Choroid plexus epithelial cell (primary cell): ENCODE results near the gene CELF4.

Experiments used
- DNase-seq: peaks from one replicate; pipeline ENCODE4 v3.0.0-alpha.2; 2010; ENCODE audit warnings: low read depth
- H3K4me3 ChIP-seq: 2 replicates; pipeline ENCODE4 v1.5.1; 2011; ENCODE audit warnings: low read depth, mild to moderate bottlenecking, control low read depth, low read length, moderate library complexity
- TF ChIP-seq, protein P1 (sequence below): conservative IDR thresholded peaks from 2 replicates; pipeline ENCODE4 v1.5.1; 2011; ENCODE audit warnings: low read depth, mild to moderate bottlenecking, control low read depth, inconsistent platforms, low read length, moderate library complexity

The CELF4 gene

DNA sequence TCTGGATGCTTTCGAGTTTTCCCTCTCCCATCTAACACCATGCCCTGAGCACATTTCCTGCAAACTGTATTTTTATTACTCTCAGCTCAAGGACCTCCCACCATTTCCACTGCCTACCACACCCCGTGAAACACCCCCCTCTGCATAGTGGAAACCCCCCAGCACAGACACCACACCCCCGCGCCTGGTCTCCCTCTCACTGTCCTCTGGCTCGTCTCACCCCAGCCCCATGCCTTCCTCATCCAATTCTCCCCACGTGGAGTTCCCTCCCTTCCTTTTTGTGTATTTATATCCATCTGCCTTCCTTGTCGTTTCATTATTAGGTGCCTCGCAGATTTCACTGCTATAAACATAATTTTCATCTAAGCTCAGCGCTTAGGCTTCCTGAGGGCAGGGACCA, 307.5 kb downstream of the CELF4 start:
- DNase-seq, result no peak
- H3K4me3 ChIP-seq, result no peak overlapping the region
- TF ChIP-seq, protein P1, sequence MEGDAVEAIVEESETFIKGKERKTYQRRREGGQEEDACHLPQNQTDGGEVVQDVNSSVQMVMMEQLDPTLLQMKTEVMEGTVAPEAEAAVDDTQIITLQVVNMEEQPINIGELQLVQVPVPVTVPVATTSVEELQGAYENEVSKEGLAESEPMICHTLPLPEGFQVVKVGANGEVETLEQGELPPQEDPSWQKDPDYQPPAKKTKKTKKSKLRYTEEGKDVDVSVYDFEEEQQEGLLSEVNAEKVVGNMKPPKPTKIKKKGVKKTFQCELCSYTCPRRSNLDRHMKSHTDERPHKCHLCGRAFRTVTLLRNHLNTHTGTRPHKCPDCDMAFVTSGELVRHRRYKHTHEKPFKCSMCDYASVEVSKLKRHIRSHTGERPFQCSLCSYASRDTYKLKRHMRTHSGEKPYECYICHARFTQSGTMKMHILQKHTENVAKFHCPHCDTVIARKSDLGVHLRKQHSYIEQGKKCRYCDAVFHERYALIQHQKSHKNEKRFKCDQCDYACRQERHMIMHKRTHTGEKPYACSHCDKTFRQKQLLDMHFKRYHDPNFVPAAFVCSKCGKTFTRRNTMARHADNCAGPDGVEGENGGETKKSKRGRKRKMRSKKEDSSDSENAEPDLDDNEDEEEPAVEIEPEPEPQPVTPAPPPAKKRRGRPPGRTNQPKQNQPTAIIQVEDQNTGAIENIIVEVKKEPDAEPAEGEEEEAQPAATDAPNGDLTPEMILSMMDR, result no peak

DNA sequence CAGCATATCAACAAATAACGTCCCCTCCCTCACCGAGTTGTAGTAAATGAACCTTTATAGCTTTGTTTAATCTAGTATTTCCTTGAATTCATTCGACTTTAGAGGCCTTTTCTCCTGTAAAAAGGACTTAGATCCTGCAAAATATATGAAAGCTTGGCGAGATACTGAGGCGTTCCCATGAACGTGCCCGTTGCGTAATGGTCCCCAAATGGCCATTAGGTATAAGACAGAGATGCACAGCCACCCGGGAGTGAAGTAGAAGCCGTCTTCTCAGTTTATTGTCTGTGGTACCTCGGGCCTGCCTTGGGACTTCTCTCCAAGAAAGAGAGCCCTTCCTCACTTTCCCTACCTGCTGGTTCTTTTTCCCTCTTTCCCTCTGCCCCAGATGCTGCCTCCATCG, 310.6 kb downstream of the CELF4 start:
- TF ChIP-seq, protein P1, result no peak
- no peak for DNase-seq
- H3K4me3 ChIP-seq, result no peak overlapping the region

DNA sequence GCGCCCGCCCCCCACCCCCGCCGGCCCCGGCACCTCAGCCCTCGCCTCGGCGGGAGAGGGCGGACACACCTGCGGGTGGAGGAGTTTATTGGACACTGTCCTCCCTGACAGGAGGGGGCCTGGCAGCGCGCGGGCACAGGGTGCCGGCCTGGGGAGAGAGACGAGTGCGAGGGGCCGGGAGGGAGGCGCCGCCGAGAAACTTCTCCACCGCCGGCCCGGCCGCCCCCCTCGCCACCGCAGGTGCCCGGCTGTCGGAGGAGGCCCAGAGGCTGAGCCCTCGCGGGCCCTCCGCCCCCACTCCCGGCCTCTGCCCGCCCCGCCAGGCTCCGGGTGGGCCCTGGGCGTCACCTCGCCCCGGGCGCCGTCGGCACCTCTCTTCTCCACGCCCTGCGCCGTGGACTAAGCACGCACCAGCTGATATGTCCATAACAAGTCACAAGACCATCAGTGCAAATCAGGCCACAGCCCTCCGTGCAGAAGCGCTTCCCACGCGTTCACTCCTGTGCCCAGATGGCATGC, 311.3 kb downstream of the CELF4 start:
- DNase-seq, result no peak
- TF ChIP-seq, protein P1, result no peak
- no peak overlapping the region for H3K4me3 ChIP-seq

DNA sequence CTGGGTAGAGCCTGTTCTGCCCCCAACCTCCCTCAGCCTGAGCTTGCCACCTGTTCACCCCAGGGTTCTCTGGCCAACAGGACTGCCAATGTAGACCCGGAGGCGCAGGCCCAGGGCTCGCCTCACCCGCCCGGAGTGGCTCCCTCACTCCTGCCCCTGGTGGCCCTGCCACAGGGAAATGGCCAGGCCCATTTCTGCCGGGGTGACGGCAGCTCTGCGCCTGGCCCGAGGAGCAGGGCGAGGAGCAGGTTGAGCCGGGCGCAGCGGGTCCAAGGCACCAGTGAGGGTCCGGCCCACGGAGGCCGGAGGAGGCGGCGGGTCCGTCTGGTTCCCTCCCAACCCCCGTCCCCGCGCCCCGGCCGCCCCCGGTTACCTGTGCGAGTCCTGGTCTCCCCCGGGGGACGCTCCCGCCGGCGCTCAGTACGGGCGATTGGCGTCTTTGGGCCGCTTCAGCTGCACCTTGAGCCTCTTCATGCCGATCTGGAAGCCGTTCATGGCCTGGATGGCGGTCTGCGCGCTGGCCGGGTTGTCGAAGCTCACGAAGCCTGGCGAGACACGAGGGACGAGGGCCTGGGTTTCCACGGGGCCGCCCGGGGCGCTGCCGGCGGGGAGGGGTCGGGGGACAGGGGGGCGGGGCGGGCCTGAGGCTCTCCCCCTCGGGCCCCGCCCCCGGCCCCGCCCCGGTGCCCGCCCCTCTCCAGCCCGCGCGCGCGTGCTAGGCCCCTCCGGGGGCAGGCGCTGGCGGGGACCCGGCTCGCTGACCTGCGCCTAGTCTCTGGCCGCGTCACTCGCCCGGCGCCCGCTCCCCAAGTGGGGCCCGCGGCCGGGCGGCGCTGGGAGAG, 312.0 kb downstream of the CELF4 start:
- H3K4me3 ChIP-seq, result no peak overlapping the region
- DNase-seq, result no peak
- TF ChIP-seq, protein P1, result no peak

DNA sequence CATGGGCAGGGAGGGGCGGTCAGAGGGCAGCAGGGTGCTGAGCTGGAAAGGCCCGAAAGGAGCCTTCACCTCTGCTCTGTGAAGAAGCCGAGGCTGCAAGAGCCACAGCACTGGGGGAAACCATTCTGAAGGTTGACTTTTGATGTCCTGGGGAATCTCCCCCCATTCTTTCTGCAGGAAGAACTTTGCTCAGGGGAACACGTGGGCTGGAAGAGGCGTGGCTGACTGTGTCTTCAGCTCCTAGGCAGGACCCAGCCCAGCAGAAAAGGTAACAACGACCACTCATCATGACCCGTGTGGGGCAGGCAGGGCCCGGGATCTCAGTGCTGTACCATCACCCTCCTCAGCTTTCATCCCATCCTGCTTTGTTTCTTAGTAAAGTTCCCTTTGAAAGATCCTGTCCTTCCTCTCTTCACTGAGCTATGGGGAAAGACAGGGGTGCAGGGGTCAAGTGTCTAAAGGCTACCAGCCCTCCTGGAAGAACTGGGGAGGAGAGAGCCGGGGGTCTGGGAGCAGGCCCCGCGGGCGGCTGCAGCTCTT, 312.7 kb downstream of the CELF4 start:
- TF ChIP-seq, protein P1, result no peak
- H3K4me3 ChIP-seq, result no peak overlapping the region
- no peak for DNase-seq

DNA sequence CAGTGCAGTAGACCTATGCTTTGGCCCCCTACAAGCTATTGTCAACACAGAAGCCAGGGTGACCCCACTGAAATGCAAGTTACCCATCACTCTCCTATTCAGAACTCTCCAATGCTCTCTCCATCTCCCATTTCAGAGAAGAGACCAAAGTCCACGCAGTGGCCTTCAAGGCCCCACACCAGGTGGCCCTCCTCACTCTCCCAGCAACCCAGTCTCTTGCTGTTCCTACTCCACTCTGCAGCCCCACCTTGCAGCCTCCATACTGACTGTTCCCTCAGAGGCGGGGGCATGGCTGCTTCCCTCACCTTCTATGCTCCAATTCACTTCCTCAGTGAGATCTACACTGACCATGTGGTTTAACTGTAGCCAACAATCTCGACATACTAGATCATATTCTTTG, 313.3 kb downstream of the CELF4 start:
- TF ChIP-seq, protein P1, result no peak
- no peak for DNase-seq
- H3K4me3 ChIP-seq, result no peak overlapping the region
